DOHH2 (cell line): ENCODE data around the gene PGPEP1.

ENCODE experiments used
- H3F3A ChIP-seq: fragments of 200-600 bp; sonication (generic), shearing (Covaris generic); 2 replicates; pipeline ENCODE4 v1.6.0; 2016; ENCODE audit warnings: antibody characterized with exemption, mild to moderate bottlenecking; ENCODE audit not compliant: control insufficient read depth, insufficient read depth
- H3K27ac ChIP-seq: fragments of 200-600 bp; sonication (generic); 2 replicates; pipeline ENCODE4 v1.5.1; 2014; ENCODE audit warnings: low read depth, mild to moderate bottlenecking, low read length, moderate library complexity
- H3K27me3 ChIP-seq: fragments of 200-600 bp; sonication (generic); 2 replicates; pipeline ENCODE4 v1.6.1; 2014; ENCODE audit warnings: mild to moderate bottlenecking, low read length, mixed read lengths; ENCODE audit not compliant: control insufficient read depth
- H3K36me3 ChIP-seq: fragments of 200-600 bp; sonication (generic); 2 replicates; pipeline ENCODE4 v1.6.1; 2014; ENCODE audit warnings: mild to moderate bottlenecking, low read length, moderate library complexity, mixed read lengths; ENCODE audit not compliant: control insufficient read depth
- H3K4me1 ChIP-seq: fragments of 200-600 bp; sonication (generic); 2 replicates; pipeline ENCODE4 v1.6.1; 2014; ENCODE audit warnings: mild to moderate bottlenecking, low read length, mixed read lengths; ENCODE audit not compliant: control insufficient read depth
- H3K4me2 ChIP-seq: fragments of 200-600 bp; sonication (generic); 2 replicates; pipeline ENCODE4 v1.6.0; 2014; ENCODE audit warnings: mild to moderate bottlenecking, low read length, moderate library complexity
- H3K4me3 ChIP-seq: fragments of 200-600 bp; sonication (generic); 2 replicates; pipeline ENCODE4 v1.5.1; 2014; ENCODE audit warnings: mild to moderate bottlenecking, low read length, mixed read lengths
- H3K79me2 ChIP-seq: fragments of 200-600 bp; sonication (generic); 2 replicates; pipeline ENCODE4 v1.6.1; 2014; ENCODE audit warnings: mild to moderate bottlenecking, low read length, mixed read lengths; ENCODE audit not compliant: control insufficient read depth
- H3K9me2 ChIP-seq: fragments of 200-600 bp; sonication (generic); replicated peaks from 2 replicates; pipeline ENCODE4 v1.6.1; 2014; ENCODE audit warnings: mild to moderate bottlenecking, low read length, mixed read lengths; ENCODE audit not compliant: control insufficient read depth
- H3K9me3 ChIP-seq: fragments of 200-600 bp; sonication (generic); 2 replicates; pipeline ENCODE4 v1.6.1; 2014; ENCODE audit warnings: antibody characterized with exemption, low read length, mixed read lengths; ENCODE audit not compliant: control insufficient read depth, insufficient read depth
- H4K20me1 ChIP-seq: fragments of 200-600 bp; sonication (generic); 2 replicates; pipeline ENCODE4 v1.6.0; 2014; ENCODE audit warnings: low read depth, mild to moderate bottlenecking, antibody characterized with exemption, low read length, moderate library complexity; ENCODE audit not compliant: control insufficient read depth, insufficient read depth
- EZH2phosphoT487 ChIP-seq: fragments of 200-600 bp; sonication (generic); IDR thresholded peaks from 2 replicates; pipeline ENCODE4 v1.6.1; 2017; ENCODE audit warnings: borderline replicate concordance, mild to moderate bottlenecking, antibody characterized with exemption, low read length, moderate library complexity, mixed read lengths
- TF ChIP-seq, protein P1 (sequence below): fragments of 200-600 bp; sonication (generic); IDR thresholded peaks from one replicate; pipeline ENCODE4 v1.5.1; 2014; ENCODE audit warnings: antibody characterized with exemption, mild to moderate bottlenecking, low read depth, low read length; ENCODE audit not compliant: poor library complexity, severe bottlenecking

PGPEP1 gene

GRCh38 chr19:18310118-18310909 lies 30.1 kb upstream of the PGPEP1 start:
- H3K27ac ChIP-seq, result no peak overlapping the region
- H3K9me3 ChIP-seq, result no peaks in the 10 kb centered on the region
- peaks cover 95% of the 10 kb centered on the region for H3K36me3 ChIP-seq
- H3K4me1 ChIP-seq, result peaks cover 28% of the 10 kb centered on the region
- no peaks in the 10 kb centered on the region for H3K9me2 ChIP-seq
- H3K79me2 ChIP-seq, result peaks cover 8% of the 10 kb centered on the region
- peaks cover 8% of the 10 kb centered on the region for H3F3A ChIP-seq
- H3K27me3 ChIP-seq, result no peaks in the 10 kb centered on the region
- H4K20me1 ChIP-seq, result no peaks in the 10 kb centered on the region
- TF ChIP-seq, protein P1, sequence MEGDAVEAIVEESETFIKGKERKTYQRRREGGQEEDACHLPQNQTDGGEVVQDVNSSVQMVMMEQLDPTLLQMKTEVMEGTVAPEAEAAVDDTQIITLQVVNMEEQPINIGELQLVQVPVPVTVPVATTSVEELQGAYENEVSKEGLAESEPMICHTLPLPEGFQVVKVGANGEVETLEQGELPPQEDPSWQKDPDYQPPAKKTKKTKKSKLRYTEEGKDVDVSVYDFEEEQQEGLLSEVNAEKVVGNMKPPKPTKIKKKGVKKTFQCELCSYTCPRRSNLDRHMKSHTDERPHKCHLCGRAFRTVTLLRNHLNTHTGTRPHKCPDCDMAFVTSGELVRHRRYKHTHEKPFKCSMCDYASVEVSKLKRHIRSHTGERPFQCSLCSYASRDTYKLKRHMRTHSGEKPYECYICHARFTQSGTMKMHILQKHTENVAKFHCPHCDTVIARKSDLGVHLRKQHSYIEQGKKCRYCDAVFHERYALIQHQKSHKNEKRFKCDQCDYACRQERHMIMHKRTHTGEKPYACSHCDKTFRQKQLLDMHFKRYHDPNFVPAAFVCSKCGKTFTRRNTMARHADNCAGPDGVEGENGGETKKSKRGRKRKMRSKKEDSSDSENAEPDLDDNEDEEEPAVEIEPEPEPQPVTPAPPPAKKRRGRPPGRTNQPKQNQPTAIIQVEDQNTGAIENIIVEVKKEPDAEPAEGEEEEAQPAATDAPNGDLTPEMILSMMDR, result no peak
- TF ChIP-seq EZH2phosphoT487, result no peak
- H3K4me3 ChIP-seq, result no peak overlapping the region
- no peak overlapping the region for H3K4me2 ChIP-seq

DNA sequence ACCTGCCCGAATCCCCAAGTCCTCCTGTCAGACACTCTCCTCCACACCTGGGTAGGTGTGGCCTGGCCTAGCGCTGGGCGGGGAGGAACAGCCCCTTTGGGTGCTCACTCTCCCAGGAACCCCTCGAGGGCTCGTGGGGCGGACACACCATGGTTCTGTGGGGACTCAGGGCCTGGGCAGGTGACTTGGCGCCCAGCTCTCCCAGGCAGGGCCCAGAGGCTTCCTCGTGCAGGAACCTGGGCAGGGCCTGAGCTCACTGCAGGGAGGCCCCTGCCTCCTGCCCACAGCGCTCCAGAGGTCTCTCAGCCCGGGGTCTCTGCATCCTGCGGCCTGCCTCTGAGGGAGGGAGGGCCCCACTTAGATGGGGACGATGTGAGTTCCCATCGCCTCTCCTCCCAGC lies 29.4 kb upstream of the PGPEP1 start:
- Histone ChIP-seq H3F3A (peaks cover 8% of the 10 kb centered on the region), H4K20me1 (no peaks in the 10 kb centered on the region), H3K9me3 (no peaks in the 10 kb centered on the region), H3K36me3 (peaks cover 94% of the 10 kb centered on the region), H3K9me2 (no peaks in the 10 kb centered on the region), H3K4me2 (no peak overlapping the region), H3K27ac (no peak overlapping the region), H3K79me2 (peaks cover 9% of the 10 kb centered on the region), H3K4me1 (peaks cover 21% of the 10 kb centered on the region), H3K27me3 (no peaks in the 10 kb centered on the region), H3K4me3 (no peak overlapping the region)
- TF ChIP-seq, protein P1, result no peak
- no peak for TF ChIP-seq EZH2phosphoT487

DNA sequence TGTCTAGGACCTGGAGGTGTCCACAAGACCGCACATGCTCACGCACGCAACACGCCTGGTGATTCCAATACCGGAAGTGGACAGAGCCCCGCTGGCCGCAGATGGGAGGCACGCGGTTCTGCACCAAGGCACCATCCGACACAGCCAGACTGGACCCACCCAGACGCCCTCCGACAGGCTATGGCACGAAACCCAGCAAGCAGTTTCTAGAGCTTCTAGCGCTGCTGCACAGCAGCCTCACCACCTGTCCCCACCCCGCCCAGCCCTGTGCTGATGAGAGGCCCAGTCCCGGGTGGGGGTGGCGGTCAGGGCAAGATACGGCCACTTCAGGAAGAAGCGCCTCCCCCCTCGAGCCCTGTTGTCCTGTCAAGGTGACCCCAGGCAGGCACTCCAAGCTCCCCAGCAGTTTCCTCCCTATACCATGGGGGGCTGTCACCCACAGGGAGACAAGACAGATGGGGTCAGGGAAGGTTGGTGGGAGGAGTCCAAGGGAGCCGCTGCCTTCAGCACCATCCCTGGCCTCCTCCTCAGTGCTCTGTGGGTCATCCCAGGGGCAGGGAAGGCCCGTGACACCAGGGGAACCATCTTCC lies 28.8 kb upstream of the PGPEP1 start:
- peaks cover 15% of the 10 kb centered on the region for H3K4me1 ChIP-seq

More for the DNA sequence above, 28.8 kb upstream of the PGPEP1 start:
- Histone ChIP-seq H3K27ac (no peak overlapping the region), H3K9me2 (no peaks in the 10 kb centered on the region), H3K4me3 (no peak overlapping the region), H4K20me1 (no peaks in the 10 kb centered on the region), H3K36me3 (peaks cover 94% of the 10 kb centered on the region), H3K27me3 (no peaks in the 10 kb centered on the region), H3F3A (peaks cover 6% of the 10 kb centered on the region), H3K4me2 (no peak overlapping the region), H3K79me2 (peaks cover 15% of the 10 kb centered on the region), H3K9me3 (no peaks in the 10 kb centered on the region)
- no peak for TF ChIP-seq EZH2phosphoT487
- TF ChIP-seq, protein P1, result no peak
